MM.1S (cell line): ENCODE data around the gene SUPT6H.

ENCODE experiments used
- CTCF ChIP-seq: fragments of 300-600 bp; sonication (generic); IDR thresholded peaks from 2 replicates; pipeline ENCODE4 v1.5.1; 2016; ENCODE audit warnings: antibody characterized with exemption, low read length, mixed read lengths
- EZH2phosphoT487 ChIP-seq: fragments of 300-600 bp; sonication (generic); IDR thresholded peaks from 2 replicates; pipeline ENCODE4 v1.6.1; 2018; ENCODE audit warnings: antibody characterized with exemption, low read length

- TF ChIP-seq CTCF (no peak), EZH2phosphoT487 (no peak)
Measured at GRCh38 chr17:28646039-28646754, 15.8 kb upstream of the SUPT6H start.
